ENCODE results near the gene LINC00237. TPM values are rescaled to one million over a fixed set of nuclear protein-coding genes. Genes with fewer than 3 reads are reported as not detected.

LINC00237 gene
- total RNA-seq (2014; rRNA removed; shearing (Covaris generic)) = 0.31 TPM in 1 of 2 replicates, not detected in the other
- 2.0 and 2.6 TPM in 2 replicates for polyA plus RNA-seq (2016; fragmentation: Nextera tagmentation; extraction: Ambion mirVana)
- long read RNA-seq = 0 reads

DNA sequence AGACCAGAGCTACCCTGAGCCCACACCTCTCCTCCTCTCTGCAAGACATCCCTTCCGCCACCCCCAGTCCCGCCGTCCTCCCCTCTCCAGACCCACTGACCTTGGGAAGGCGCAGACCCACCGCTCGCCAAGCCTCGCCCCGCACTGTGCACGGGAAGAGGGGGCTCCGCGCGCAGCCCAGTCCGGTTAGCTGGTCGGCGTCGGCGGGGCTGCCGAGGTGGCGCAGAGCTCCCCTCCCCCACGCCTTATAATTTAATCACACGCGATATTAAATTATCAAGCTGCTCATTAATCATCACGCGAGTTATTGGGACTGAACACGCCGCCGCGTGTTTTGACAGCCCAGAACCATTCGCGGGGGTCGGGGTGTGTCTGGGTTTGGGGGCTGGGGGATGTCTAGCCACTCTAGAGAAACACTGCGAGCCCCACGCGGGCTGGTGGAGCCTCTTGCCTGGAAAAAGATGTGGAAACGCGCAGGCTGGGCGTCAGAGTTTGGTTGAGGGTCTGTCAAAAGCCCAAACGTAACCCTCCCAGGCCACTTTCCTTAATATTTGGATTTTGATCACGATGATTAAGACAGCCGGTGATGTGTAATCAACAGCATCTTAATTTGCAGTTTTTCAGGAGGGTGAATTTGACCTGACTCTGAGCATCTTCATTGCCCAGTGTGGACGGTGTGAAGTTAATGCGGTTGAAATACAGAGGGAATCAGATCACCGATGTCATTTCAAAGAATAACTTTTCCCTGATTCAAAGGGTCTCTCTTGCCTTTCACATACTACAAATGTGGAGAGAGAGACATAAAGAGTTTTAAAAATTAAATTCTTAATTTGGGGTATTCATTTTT, at the start of gene LINC00237:
TSS of gene LINC00237 (minus strand) at position 188 of the 847 bp plus-strand sequence.
- Histone ChIP-seq H3K4me2 (peak within 1 kb of the TSS; percentile 90), H3F3A (replicated peaks; ENCODE audit: low read depth) (peaks cover 10% of the 10 kb centered on the region), H3K79me2 (replicated peaks; ENCODE audit: insufficient read depth) (no peaks in the 10 kb centered on the region; the same call in 1 of the 2 replicates), H3K36me3 (ENCODE audit: insufficient read depth) (no peaks in the 10 kb centered on the region), H3K4me3 (peak within 1 kb of the TSS; percentile 67), H3K4me1 (ENCODE audit: insufficient read depth) (peaks cover 41% of the 10 kb centered on the region), H3K27ac (ENCODE audit: low read depth) (no peak within 1 kb of the TSS), H2AFZ (peak within 1 kb of the TSS; percentile 92), H3K9me2 (ENCODE audit: insufficient read depth) (no peaks in the 10 kb centered on the region), H3K27me3 (ENCODE audit: insufficient read depth) (peaks cover 79% of the 10 kb centered on the region), H4K20me1 (replicated peaks; ENCODE audit: insufficient read depth) (no peaks in the 10 kb centered on the region)
- Mint-ChIP-seq H3K4me3 (peak within 1 kb of the TSS; percentile 77), H3K4me1 (peaks cover 30% of the 10 kb centered on the region), H3K27ac (no peak within 1 kb of the TSS), H3K27me3 (ENCODE audit: insufficient read depth, low read depth, poor library complexity) (peaks cover 72% of the 10 kb centered on the region), H3K9me3 (no peaks in the 10 kb centered on the region), H3K36me3 (ENCODE audit: low read depth) (no peaks in the 10 kb centered on the region; the same call in 2 of the 3 replicates)
- no peak for TF ChIP-seq ZNF462 (CRISPR knock-in tag; IDR thresholded peaks at IDR 0.05)
- no peak for TF ChIP-seq ZNF114 (CRISPR knock-in tag; IDR thresholded peaks at IDR 0.05)
- TF ChIP-seq REST (IDR thresholded peaks at IDR 0.05; ENCODE audit: unreplicated experiment) = no peak
- TF ChIP-seq EZH2 (IDR thresholded peaks at IDR 0.05; ENCODE audit: low read depth, unreplicated experiment) = peak; percentile 62
- TF ChIP-seq ZNF331 (CRISPR knock-in tag; IDR thresholded peaks at IDR 0.05; ENCODE audit: low read depth) = no peak
- DNase-seq (ENCODE audit: low spot score) (peak; percentile 43), ATAC-seq (peak; percentile 11)

All from GM23338 (cell line).